K562 (cell line): ENCODE data around the gene ZNF362. TPM values are rescaled to one million over a fixed set of nuclear protein-coding genes. Genes with fewer than 3 reads are reported as not detected.

Source experiments
- C11orf30 ChIP-seq: fragments of 450-650 bp; IDR thresholded peaks from 2 replicates; pipeline ENCODE4 v1.6.1; 2016; ENCODE audit warnings: low read depth, mild to moderate bottlenecking
- CCNT2 ChIP-seq: IDR thresholded peaks from 2 replicates; pipeline ENCODE4 v1.6.1; 2011; ENCODE audit warnings: borderline replicate concordance, low read depth, mild to moderate bottlenecking, moderate library complexity, mixed read lengths, low read length; ENCODE audit not compliant: insufficient read length; ENCODE audit errors: extremely low read depth
- FOSL1 ChIP-seq: fragments of 200-800 bp; sonication (Bioruptor generic); conservative IDR thresholded peaks from 2 replicates; pipeline ENCODE4 v1.6.1; 2016; ENCODE audit warnings: missing genetic modification characterization, missing compliant biosample characterization
- FOXA3 ChIP-seq, 2 experiments: fragments of 450-650 bp in 1 of 2; sonication (generic) in 1 of 2; formaldehyde crosslinking; IDR thresholded peaks in 1 of 2; conservative IDR thresholded peaks in 1 of 2; 2 replicates each; pipeline versions ENCODE4 v1.4.0 to v1.8.0; 2020 to 2022; ENCODE audit warnings: mild to moderate bottlenecking in 2 of 2, missing genetic modification reagents in 1 of 2
- FOXK1 ChIP-seq: sonication (generic); formaldehyde crosslinking; IDR thresholded peaks from 2 replicates; pipeline ENCODE4 v1.8.0; 2022; ENCODE audit warnings: missing genetic modification reagents, mild to moderate bottlenecking, borderline replicate concordance
- HDAC1 ChIP-seq, 2 experiments: fragments of 450-650 bp; IDR thresholded peaks; 2 replicates each; pipeline ENCODE4 v1.6.1; 2016 to 2017; ENCODE audit warnings: inconsistent platforms in 1 of 2, mild to moderate bottlenecking in 1 of 2, moderate library complexity in 1 of 2
- KAT7 ChIP-seq: sonication (generic); formaldehyde crosslinking; IDR thresholded peaks from 2 replicates; pipeline ENCODE4 v1.8.0; 2022; ENCODE audit warnings: missing genetic modification reagents, mild to moderate bottlenecking, borderline replicate concordance
- NR0B1 ChIP-seq: fragments of 450-650 bp; IDR thresholded peaks from one replicate; pipeline ENCODE4 v1.6.1; 2018; ENCODE audit warnings: mild to moderate bottlenecking, moderate library complexity; ENCODE audit not compliant: partially characterized antibody
- PKNOX1 ChIP-seq: fragments of 450-650 bp; IDR thresholded peaks from 2 replicates; pipeline ENCODE4 v1.6.1; 2016
- POLR3A ChIP-seq: IDR thresholded peaks from 2 replicates; pipeline ENCODE4 v1.6.1; 2011; ENCODE audit warnings: borderline replicate concordance, mild to moderate bottlenecking, moderate library complexity; ENCODE audit not compliant: insufficient read length, insufficient read depth; ENCODE audit errors: extremely low read depth
- SAFB ChIP-seq: fragments of 200-400 bp; formaldehyde crosslinking; IDR thresholded peaks from 2 replicates; pipeline ENCODE4 v1.6.1; 2017; ENCODE audit warnings: low read depth, low read length, borderline replicate concordance
- TRIM24 ChIP-seq, 2 experiments: fragments of 450-650 bp; IDR thresholded peaks; 2 replicates each; pipeline ENCODE4 v1.6.1; 2016
- YY1 ChIP-seq, 3 experiments: IDR thresholded peaks; 2 replicates each; pipeline ENCODE4 v1.6.1; 2011; ENCODE audit warnings: low read length in 2 of 3, mild to moderate bottlenecking in 2 of 3, moderate library complexity in 2 of 3, borderline replicate concordance in 1 of 3, control low read depth in 1 of 3, low read depth in 1 of 3; ENCODE audit not compliant: insufficient read depth in 3 of 3, insufficient replicate concordance in 2 of 3, control insufficient read depth in 1 of 3, insufficient read length in 1 of 3; ENCODE audit errors: extremely low read depth in 1 of 3
- ZBTB1 ChIP-seq: sonication (generic); formaldehyde crosslinking; IDR thresholded peaks from 2 replicates; pipeline ENCODE4 v1.8.1; 2023; ENCODE audit warnings: missing genetic modification reagents, low read depth, mild to moderate bottlenecking, borderline replicate concordance
- ZNF146 ChIP-seq: IDR thresholded peaks from one replicate; pipeline ENCODE4 v1.6.1; 2018; ENCODE audit warnings: missing compliant biosample characterization; ENCODE audit not compliant: unreplicated experiment
- ZNF277 ChIP-seq: fragments of 250-450 bp; sonication (Bioruptor Pico); IDR thresholded peaks from 2 replicates; pipeline ENCODE4 v1.8.0; 2022; ENCODE audit warnings: inconsistent platforms, mild to moderate bottlenecking, moderate library complexity, borderline replicate concordance
- ZNF507 ChIP-seq: conservative IDR thresholded peaks from 2 replicates; pipeline ENCODE4 v1.6.1; 2017; ENCODE audit warnings: missing genetic modification characterization, missing compliant biosample characterization
- ZNF785 ChIP-seq: fragments of 250-450 bp; sonication (Bioruptor Pico); IDR thresholded peaks from 2 replicates; pipeline ENCODE4 v1.4.0; 2020; ENCODE audit warnings: mild to moderate bottlenecking
- polyA plus RNA-seq, 8 experiments: library from polyadenylated mRNA; depleted of rRNA in 4 of 8; stranded (reverse) in 5 of 8; unstranded in 3 of 8; fragments of >200 nt; fragmentation: Nextera tagmentation in 2 of 8; fragmentation: Illumina TruSeq in 1 of 8; extraction: Ambion mirVana in 2 of 8; extraction: Trizol in 1 of 8; gene quantifications; 2 replicates each; pipeline versions ENCODE4 v1.2.1 to v1.2.3, GENCODE V29; 2011 to 2014; ENCODE audit warnings: inconsistent platforms in 1 of 8, missing spikeins in 1 of 8
- total RNA-seq, 7 experiments: library from RNA; depleted of rRNA in 6 of 7; stranded (reverse); fragments of >200 nt in 6 of 7; fragmentation: Illumina TruSeq in 2 of 7; extraction: Trizol in 2 of 7; gene quantifications; 2 replicates each; pipeline versions ENCODE4 v1.2.1 to v1.2.3, GENCODE V29; 2011 to 2021; ENCODE audit warnings: low replicate concordance in 1 of 7
- TF ChIP-seq, protein P1 (sequence below): fragments of 250-450 bp; sonication (Bioruptor Pico); IDR thresholded peaks from 2 replicates; pipeline ENCODE4 v1.5.0; 2021; ENCODE audit warnings: mild to moderate bottlenecking, borderline replicate concordance
- TF ChIP-seq, protein P2 (sequence below): sonication (generic); formaldehyde crosslinking; IDR thresholded peaks from 2 replicates; pipeline ENCODE4 v1.9.0; 2022; ENCODE audit warnings: mild to moderate bottlenecking, missing genetic modification reagents

The ZNF362 gene
- total and polyA plus RNA-seq, 9 of the 15 experiments (the other 6 are each of a cell fraction or from before 2014, with no cell fraction given), result 0.01 to 1.1 (median 0.35) TPM; not detected in 1

GRCh38 chr1:33295450-33296081, 39.3 kb downstream of the ZNF362 start (continued):
- TF ChIP-seq, protein P1, sequence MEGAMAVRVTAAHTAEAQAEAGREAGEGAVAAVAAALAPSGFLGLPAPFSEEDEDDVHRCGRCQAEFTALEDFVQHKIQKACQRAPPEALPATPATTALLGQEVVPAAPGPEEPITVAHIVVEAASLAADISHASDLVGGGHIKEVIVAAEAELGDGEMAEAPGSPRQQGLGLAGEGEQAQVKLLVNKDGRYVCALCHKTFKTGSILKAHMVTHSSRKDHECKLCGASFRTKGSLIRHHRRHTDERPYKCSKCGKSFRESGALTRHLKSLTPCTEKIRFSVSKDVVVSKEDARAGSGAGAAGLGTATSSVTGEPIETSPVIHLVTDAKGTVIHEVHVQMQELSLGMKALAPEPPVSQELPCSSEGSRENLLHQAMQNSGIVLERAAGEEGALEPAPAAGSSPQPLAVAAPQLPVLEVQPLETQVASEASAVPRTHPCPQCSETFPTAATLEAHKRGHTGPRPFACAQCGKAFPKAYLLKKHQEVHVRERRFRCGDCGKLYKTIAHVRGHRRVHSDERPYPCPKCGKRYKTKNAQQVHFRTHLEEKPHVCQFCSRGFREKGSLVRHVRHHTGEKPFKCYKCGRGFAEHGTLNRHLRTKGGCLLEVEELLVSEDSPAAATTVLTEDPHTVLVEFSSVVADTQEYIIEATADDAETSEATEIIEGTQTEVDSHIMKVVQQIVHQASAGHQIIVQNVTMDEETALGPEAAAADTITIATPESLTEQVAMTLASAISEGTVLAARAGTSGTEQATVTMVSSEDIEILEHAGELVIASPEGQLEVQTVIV (CRISPR knock-in tag), result no peak
- TF ChIP-seq SAFB (no peak), TRIM24 (IDR thresholded peaks at IDR 0.05) (no peak), PKNOX1 (no peak), FOXA3 (CRISPR knock-in tag; conservative IDR thresholded peaks at IDR 0.05 in 1 of 2, IDR thresholded peaks at IDR 0.05 in 1 of 2) (no peak), FOSL1 (tag) (no peak), ZNF785 (CRISPR knock-in tag) (no peak), FOXK1 (CRISPR knock-in tag) (no peak), NR0B1 (no peak), ZBTB1 (no peak), ZNF277 (no peak), ZNF507 (tag) (no peak), HDAC1 (IDR thresholded peaks at IDR 0.05) (no peak), POLR3A (no peak), ZNF146 (CRISPR knock-in tag) (no peak), CCNT2 (no peak), C11orf30 (no peak), KAT7 (CRISPR knock-in tag) (no peak), YY1 (IDR thresholded peaks at IDR 0.05; ENCODE audit: borderline replicate concordance in 1 of 3, control insufficient read depth in 1 of 3, extremely low read depth in 1 of 3, insufficient read depth in 3 of 3, insufficient read length in 1 of 3, insufficient replicate concordance in 2 of 3, low read depth in 1 of 3, low read length in 2 of 3) (peak in 2 of 3 experiments; percentile 18 to 31)
- TF ChIP-seq, protein P2, sequence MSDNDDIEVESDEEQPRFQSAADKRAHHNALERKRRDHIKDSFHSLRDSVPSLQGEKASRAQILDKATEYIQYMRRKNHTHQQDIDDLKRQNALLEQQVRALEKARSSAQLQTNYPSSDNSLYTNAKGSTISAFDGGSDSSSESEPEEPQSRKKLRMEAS, result no peak
